HG03135 (cell line): ENCODE results near the gene RXFP4.
A peak's percentile ranks its signal among the peaks of the same experiment; 100 is the strongest.
"Not testable (repeated sequence)": the region's sequence is repeated elsewhere in the genome, so short reads cannot be mapped to it uniquely, and the experiment has no call there.

Source experiments
- ATAC-seq: cut with Tn5 transposase; IDR thresholded peaks from one replicate; pipeline ENCODE4 v1.9.1; 2021; ENCODE audit warnings: mild to moderate bottlenecking, moderate library complexity; ENCODE audit not compliant: unreplicated experiment

The RXFP4 gene

GRCh38 chr1:155940993-155941844 lies at the start of gene RXFP4:
Gene RXFP4 (plus strand): TSS chr1:155941638. CDS start chr1:155941710, 72 bp downstream.
- ATAC-seq: no peak

- no peak for ATAC-seq
Measured at GRCh38 chr1:155892796-155893195, 48.6 kb upstream of the RXFP4 start.

- no peak for ATAC-seq
Measured at GRCh38 chr1:155893389-155894142, 47.9 kb upstream of the RXFP4 start.

- ATAC-seq: not testable (repeated sequence)
Measured at GRCh38 chr1:155895617-155896016, 45.8 kb upstream of the RXFP4 start.

GRCh38 chr1:155896476-155896875 lies 45.0 kb upstream of the RXFP4 start:
- ATAC-seq: not testable (repeated sequence)

GRCh38 chr1:155897746-155898145 lies 43.7 kb upstream of the RXFP4 start:
- ATAC-seq: no peak

- no peak for ATAC-seq
Measured at GRCh38 chr1:155898888-155899287, 42.5 kb upstream of the RXFP4 start.

GRCh38 chr1:155899683-155900082 lies 41.8 kb upstream of the RXFP4 start:
- ATAC-seq: no peak

GRCh38 chr1:155900161-155900560 lies 41.3 kb upstream of the RXFP4 start:
- no peak for ATAC-seq

- no peak for ATAC-seq
Measured at GRCh38 chr1:155904261-155904660, 37.2 kb upstream of the RXFP4 start.

GRCh38 chr1:155909894-155910293 lies 31.5 kb upstream of the RXFP4 start:
- ATAC-seq: no peak

GRCh38 chr1:155910621-155911121 lies 30.8 kb upstream of the RXFP4 start:
- ATAC-seq: no peak

GRCh38 chr1:155911156-155912055 lies 30.0 kb upstream of the RXFP4 start, which contains the start of gene RIT1:
Gene RIT1 (minus strand): TSS chr1:155911349. CDS start chr1:155910761, 588 bp downstream.
- peak; percentile 75 for ATAC-seq

- ATAC-seq: no peak
Measured at GRCh38 chr1:155912056-155912536, 29.3 kb upstream of the RXFP4 start.

GRCh38 chr1:155913969-155914757 lies 27.3 kb upstream of the RXFP4 start:
- no peak for ATAC-seq

- no peak for ATAC-seq
Measured at GRCh38 chr1:155918660-155919059, 22.8 kb upstream of the RXFP4 start.

- no peak for ATAC-seq
Measured at GRCh38 chr1:155919801-155920200, 21.6 kb upstream of the RXFP4 start.

- no peak for ATAC-seq
Measured at GRCh38 chr1:155920717-155921116, 20.7 kb upstream of the RXFP4 start.

- no peak for ATAC-seq
Measured at GRCh38 chr1:155925506-155925905, 15.9 kb upstream of the RXFP4 start.

GRCh38 chr1:155929057-155929456 lies 12.4 kb upstream of the RXFP4 start:
- no peak for ATAC-seq
